IgD-negative memory B cell (primary cell): Measurements from ENCODE around the gene ANKRD11. TPM values are rescaled to one million over a fixed set of nuclear protein-coding genes. Genes with fewer than 3 reads are reported as not detected.
"Not testable (repeated sequence)": the region's sequence is repeated elsewhere in the genome, so short reads cannot be mapped to it uniquely, and the experiment has no call there.

Experiments used
- H3K27ac Mint-ChIP-seq, 3 donors: one replicate each; pipeline ENCODE4 v1.8.0; 2020 to 2022; ENCODE audit warnings: mild to moderate bottlenecking in 3 of 3, mixed read lengths in 3 of 3, moderate library complexity in 1 of 3
- H3K27me3 Mint-ChIP-seq: one replicate; pipeline ENCODE4 v1.8.0; 2021; ENCODE audit warnings: mixed read lengths
- H3K36me3 Mint-ChIP-seq: one replicate; pipeline ENCODE4 v1.8.0; 2020; ENCODE audit warnings: mild to moderate bottlenecking, mixed read lengths
- H3K4me1 Mint-ChIP-seq, 3 donors: one replicate each; pipeline ENCODE4 v1.8.0; 2020 to 2022; ENCODE audit warnings: mixed read lengths in 3 of 3, mild to moderate bottlenecking in 1 of 3
- H3K4me3 Mint-ChIP-seq, 4 donors: one replicate each; pipeline ENCODE4 v1.8.0; 2020 to 2022; ENCODE audit warnings: mild to moderate bottlenecking in 4 of 4, mixed read lengths in 4 of 4, moderate library complexity in 3 of 4
- H3K9me3 Mint-ChIP-seq, 3 donors: one replicate each; pipeline ENCODE4 v1.8.0; 2020 to 2021; ENCODE audit warnings: mixed read lengths in 3 of 3, mild to moderate bottlenecking in 1 of 3
- polyA plus RNA-seq: library from polyadenylated mRNA; unstranded; fragments of 300-500 nt; fragmentation: Illumina TruSeq; gene quantifications from one replicate; pipeline ENCODE4 v1.2.3, GENCODE V29; 2021

Gene ANKRD11
- polyA plus RNA-seq, 1 donor from 2014 or later: 11.6 TPM

GRCh38 chr16:89275284-89275584 is 215.1 kb downstream of the ANKRD11 start:
- no peak overlapping the region for H3K4me3 Mint-ChIP-seq
- H3K9me3 Mint-ChIP-seq: no peaks in the 10 kb centered on the region
- H3K27me3 Mint-ChIP-seq: no peaks in the 10 kb centered on the region
- H3K4me1 Mint-ChIP-seq: peaks cover 0 to 3% (median 0%) of the 10 kb centered on the region in 3 donors
- H3K36me3 Mint-ChIP-seq: peaks cover 11% of the 10 kb centered on the region
- H3K27ac Mint-ChIP-seq: peak overlapping the region in 2 of 3 donors; percentile 11 to 53

GRCh38 chr16:89274561-89275283 is 215.6 kb downstream of the ANKRD11 start:
- peaks cover 11% of the 10 kb centered on the region for H3K36me3 Mint-ChIP-seq
- H3K27me3 Mint-ChIP-seq: no peaks in the 10 kb centered on the region
- H3K4me3 Mint-ChIP-seq: no peak overlapping the region
- H3K9me3 Mint-ChIP-seq: no peaks in the 10 kb centered on the region
- peak overlapping the region in 1 of 3 donors; percentile 11 for H3K27ac Mint-ChIP-seq
- H3K4me1 Mint-ChIP-seq: peaks cover 0 to 3% (median 0%) of the 10 kb centered on the region in 3 donors

DNA sequence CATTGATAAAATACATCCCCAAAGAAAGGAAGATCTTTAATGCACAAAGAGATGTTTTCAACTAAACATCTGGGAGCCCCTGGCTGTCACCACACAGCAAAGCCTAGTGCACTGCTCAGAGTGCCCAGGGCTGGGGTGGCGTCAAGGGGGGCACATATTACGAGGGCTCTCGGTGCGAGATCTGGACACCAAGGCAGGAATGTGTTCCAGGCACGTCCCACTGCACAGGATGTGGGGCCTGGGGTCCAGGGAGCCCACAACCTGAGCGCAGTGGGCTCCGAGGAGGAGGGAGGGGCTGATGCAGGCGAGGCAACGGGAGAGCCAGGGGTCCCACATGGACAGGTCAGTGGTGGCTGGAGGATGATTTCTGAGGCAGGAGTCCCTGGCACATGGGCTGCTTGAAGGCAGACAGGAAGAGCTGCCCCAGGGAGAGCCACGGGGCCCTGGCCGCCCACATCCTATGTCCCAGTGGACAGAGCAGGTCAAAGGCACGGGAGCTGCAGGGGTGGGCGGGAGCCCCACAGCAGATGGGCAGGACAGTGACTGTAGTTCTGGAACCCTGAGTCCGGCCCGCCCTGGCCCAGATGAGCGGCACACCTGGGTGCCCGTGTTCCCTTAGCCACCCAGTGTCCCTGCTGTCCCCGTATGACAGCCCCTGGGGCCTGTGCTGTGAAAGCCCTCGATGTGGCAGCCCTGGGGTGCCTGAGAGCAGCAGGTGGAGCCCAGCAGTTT is 216.5 kb downstream of the ANKRD11 start:
- Mint-ChIP-seq H3K27ac (peak overlapping the region in 1 of 3 donors; percentile 64), H3K27me3 (no peaks in the 10 kb centered on the region), H3K4me3 (peak overlapping the region in 1 of 4 donors; percentile 17), H3K36me3 (peaks cover 11% of the 10 kb centered on the region), H3K4me1 (peaks cover 0 to 3% (median 0%) of the 10 kb centered on the region in 3 donors), H3K9me3 (no peaks in the 10 kb centered on the region)

- no peaks in the 10 kb centered on the region for H3K27me3 Mint-ChIP-seq
- H3K27ac Mint-ChIP-seq: no peak overlapping the region
- peaks cover 0 to 1% (median 0%) of the 10 kb centered on the region in 3 donors for H3K4me1 Mint-ChIP-seq
- no peak overlapping the region for H3K4me3 Mint-ChIP-seq
- H3K9me3 Mint-ChIP-seq: no peaks in the 10 kb centered on the region
- H3K36me3 Mint-ChIP-seq: peaks cover 11% of the 10 kb centered on the region
Measured at GRCh38 chr16:89272631-89273030, 217.7 kb downstream of the ANKRD11 start.

DNA sequence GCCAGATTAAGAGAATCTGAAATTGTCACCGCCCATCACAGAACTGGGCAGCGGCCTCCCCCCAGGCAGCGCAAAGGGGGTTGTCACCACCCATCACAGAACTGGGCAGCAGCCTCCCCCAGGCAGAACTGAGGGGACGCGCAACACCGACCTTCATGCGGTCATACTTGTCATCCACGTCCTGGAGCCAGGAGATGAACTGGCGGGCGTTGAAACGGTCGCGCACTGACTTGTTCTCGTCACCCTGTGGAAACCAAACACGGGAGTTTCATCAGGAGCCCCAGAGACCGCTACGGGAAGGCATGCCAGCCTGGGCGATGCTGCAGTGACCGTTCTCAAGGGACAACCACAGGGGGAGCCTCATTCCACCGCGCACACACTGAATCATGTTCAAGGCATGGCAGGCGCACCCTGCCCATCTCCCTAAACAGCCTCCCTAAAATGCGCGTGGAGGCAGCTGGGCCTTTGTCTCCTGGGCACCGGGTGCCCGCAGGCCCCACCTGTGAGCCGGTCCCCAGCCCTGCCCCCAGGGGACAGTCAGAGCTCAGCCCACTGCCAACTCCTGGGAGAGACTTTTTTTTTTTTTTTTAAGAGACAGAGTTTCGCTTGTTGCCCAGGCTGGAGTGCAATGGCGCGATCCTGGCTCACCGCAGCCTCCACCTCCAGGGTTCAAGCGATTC is 219.6 kb downstream of the ANKRD11 start:
- peaks cover 8% of the 10 kb centered on the region for H3K36me3 Mint-ChIP-seq
- H3K4me3 Mint-ChIP-seq: no peak overlapping the region
- H3K4me1 Mint-ChIP-seq: peaks cover 0 to 3% (median 0%) of the 10 kb centered on the region in 3 donors
- H3K9me3 Mint-ChIP-seq: no peaks in the 10 kb centered on the region
- no peaks in the 10 kb centered on the region for H3K27me3 Mint-ChIP-seq
- no peak overlapping the region for H3K27ac Mint-ChIP-seq

DNA sequence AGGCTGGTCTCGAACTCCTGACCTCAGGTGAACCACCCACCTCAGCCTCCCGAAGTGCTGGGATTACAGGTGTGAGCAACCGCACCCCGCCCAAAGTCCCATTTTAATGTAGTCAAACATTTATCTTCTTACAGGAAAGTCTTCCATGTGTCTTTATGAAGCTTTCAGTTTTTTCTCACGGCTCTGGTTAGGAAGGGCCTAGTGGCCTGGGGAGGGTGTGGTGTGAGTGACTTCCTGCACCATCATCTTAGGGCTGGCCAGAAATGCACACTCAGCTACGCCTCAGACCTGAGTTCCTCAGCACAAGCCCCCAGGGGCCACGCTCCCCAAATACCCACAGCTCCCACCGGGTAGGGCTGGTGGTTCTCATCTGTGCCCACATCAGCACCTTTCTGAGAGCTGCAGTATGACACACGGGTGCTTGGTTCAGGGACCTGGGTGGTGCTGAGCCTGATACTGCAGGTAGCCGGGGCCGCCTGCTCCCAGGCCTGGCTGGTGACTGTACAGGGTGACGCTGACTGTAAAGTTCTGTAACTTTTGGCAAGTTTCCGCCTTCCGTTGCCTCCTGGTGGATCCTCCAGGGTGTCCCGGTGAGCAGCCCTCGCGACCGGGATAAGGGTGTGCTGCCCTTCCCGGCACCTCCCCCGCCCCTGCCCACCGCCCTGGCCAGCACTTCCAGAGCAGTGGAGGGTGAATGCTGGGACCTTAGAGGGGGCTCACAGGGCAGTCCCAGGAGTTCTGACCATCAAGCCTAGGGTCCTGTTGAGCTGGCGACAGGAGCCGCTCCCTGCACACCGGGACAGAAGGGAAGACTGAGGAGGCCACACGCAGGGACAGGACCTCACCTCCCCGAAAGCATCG is 220.3 kb downstream of the ANKRD11 start:
- H3K27me3 Mint-ChIP-seq: no peaks in the 10 kb centered on the region
- H3K9me3 Mint-ChIP-seq: no peaks in the 10 kb centered on the region
- no peak overlapping the region for H3K4me3 Mint-ChIP-seq
- H3K36me3 Mint-ChIP-seq: peaks cover 9% of the 10 kb centered on the region
- H3K27ac Mint-ChIP-seq: peak overlapping the region in 1 of 3 donors; percentile 35
- peaks cover 0 to 3% (median 0%) of the 10 kb centered on the region in 3 donors for H3K4me1 Mint-ChIP-seq

DNA sequence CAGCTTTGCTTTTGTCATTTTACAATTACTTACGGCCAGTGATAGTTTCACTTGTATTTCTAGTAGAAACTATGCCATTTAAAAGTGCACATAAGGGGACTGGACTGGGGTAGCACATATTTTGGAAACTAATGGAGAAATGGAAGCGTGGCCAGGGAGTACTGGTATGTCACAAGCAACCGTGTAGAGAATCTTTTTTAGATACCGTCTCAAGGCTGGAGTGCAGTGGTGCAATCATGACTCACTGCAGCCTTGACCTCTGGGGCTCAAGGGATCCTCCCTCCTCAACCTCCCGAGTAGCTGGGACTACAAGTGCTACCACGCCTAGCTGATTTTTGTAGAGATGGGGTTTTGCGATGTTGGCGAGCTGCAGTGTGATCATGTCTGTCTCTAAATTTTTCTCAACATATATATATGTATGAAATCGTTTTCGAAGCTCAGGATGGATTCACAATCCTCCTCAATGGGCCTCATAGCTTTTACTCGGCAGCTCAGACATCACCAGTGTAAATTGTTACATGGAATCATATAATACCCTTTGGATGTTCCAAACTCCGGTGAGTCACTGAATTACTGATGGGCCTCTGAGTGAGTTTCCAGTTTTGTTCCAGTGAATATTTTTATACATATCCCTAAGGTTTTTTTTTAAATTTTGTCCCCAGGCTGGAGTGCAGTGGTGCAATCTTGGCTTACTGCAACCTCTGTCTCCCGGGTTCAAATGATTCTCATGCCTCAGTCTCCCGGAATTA is 221.2 kb downstream of the ANKRD11 start:
- H3K27ac Mint-ChIP-seq: peak overlapping the region in 2 of 3 donors; percentile 35 to 58
- H3K9me3 Mint-ChIP-seq: no peaks in the 10 kb centered on the region
- no peak overlapping the region for H3K4me3 Mint-ChIP-seq
- H3K4me1 Mint-ChIP-seq: peaks cover 0 to 3% (median 0%) of the 10 kb centered on the region in 3 donors
- H3K27me3 Mint-ChIP-seq: no peaks in the 10 kb centered on the region
- peaks cover 9% of the 10 kb centered on the region for H3K36me3 Mint-ChIP-seq

DNA sequence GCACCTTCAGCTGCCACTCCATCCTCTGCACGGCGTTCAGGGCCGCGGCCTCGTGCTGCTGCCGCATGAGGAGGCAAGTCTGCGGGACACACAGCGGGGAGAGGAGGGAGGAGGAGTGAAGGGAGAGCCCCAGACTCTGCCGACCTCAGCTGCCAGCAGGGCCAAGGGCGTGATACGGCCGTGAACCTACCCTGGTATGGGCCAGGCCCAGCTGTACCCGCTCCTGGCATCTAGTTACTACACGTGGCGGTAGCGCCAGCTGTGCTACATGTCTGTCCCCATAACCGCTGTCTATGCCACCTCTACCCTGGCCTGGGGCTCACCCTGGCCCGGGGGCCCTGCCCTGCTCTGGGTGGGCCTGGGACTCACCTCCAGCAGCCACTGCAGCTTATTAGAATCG is 221.8 kb downstream of the ANKRD11 start:
- Mint-ChIP-seq H3K36me3 (peaks cover 6% of the 10 kb centered on the region), H3K27me3 (no peaks in the 10 kb centered on the region), H3K4me1 (peaks cover 0 to 3% (median 0%) of the 10 kb centered on the region in 3 donors), H3K27ac (peak overlapping the region in 1 of 3 donors; percentile 58), H3K9me3 (no peaks in the 10 kb centered on the region), H3K4me3 (no peak overlapping the region)

GRCh38 chr16:89267746-89268145 is 222.6 kb downstream of the ANKRD11 start:
- H3K27ac Mint-ChIP-seq, H3K36me3 Mint-ChIP-seq, H3K27me3 Mint-ChIP-seq, H3K4me3 Mint-ChIP-seq, H3K4me1 Mint-ChIP-seq, H3K9me3 Mint-ChIP-seq: not testable (repeated sequence)

GRCh38 chr16:89266521-89267134 is 223.7 kb downstream of the ANKRD11 start:
- Mint-ChIP-seq H3K36me3 (peaks cover 6% of the 10 kb centered on the region), H3K27ac (no peak overlapping the region)

DNA sequence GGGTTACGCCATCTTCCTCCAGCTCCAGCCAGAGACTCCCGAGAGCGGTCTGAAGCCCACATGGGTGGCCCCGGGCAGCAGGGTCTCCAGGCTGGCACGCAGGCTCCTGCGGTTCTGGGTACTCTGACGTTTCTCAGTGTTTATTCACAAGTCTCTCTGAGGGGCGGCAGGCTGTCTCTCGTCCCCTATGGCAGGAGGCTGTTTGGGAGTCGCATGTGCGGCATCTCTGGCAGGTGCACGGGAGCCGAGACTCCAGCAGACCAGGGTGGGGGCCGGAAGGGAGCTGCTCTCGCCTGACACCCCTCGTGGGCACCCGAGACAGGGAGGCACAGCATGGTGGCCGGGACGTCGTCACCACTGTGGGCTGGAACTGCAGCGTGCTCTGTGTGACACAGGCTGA is 224.7 kb downstream of the ANKRD11 start:
- H3K36me3 Mint-ChIP-seq: peaks cover 1% of the 10 kb centered on the region
- H3K4me3 Mint-ChIP-seq: no peak overlapping the region
- H3K27ac Mint-ChIP-seq: no peak overlapping the region
- peaks cover 0 to 2% (median 0%) of the 10 kb centered on the region in 3 donors for H3K4me1 Mint-ChIP-seq
- no peaks in the 10 kb centered on the region for H3K27me3 Mint-ChIP-seq
- peaks cover 0 to 4% (median 0%) of the 10 kb centered on the region in 3 donors for H3K9me3 Mint-ChIP-seq

More at GRCh38 chr16:89266521-89267134, 223.7 kb downstream of the ANKRD11 start:
- no peak overlapping the region for H3K4me3 Mint-ChIP-seq
- H3K9me3 Mint-ChIP-seq: peaks cover 0 to 4% (median 0%) of the 10 kb centered on the region in 3 donors
- H3K27me3 Mint-ChIP-seq: no peaks in the 10 kb centered on the region
- H3K4me1 Mint-ChIP-seq: peaks cover 0 to 2% (median 0%) of the 10 kb centered on the region in 3 donors

GRCh38 chr16:89264800-89265550 is 225.4 kb downstream of the ANKRD11 start:
- no peak overlapping the region for H3K4me3 Mint-ChIP-seq
- peaks cover under 1% of the 10 kb centered on the region for H3K27me3 Mint-ChIP-seq
- H3K27ac Mint-ChIP-seq: no peak overlapping the region
- peaks cover 0 to 2% (median 0%) of the 10 kb centered on the region in 3 donors for H3K4me1 Mint-ChIP-seq
- peaks cover 0 to 4% (median 0%) of the 10 kb centered on the region in 3 donors for H3K9me3 Mint-ChIP-seq
- peaks cover 1% of the 10 kb centered on the region for H3K36me3 Mint-ChIP-seq
